GM12801 (cell line): ENCODE data around the gene KRT7.

Experiments
- CTCF ChIP-seq: IDR thresholded peaks from one replicate; pipeline ENCODE4 v1.5.1; 2011; ENCODE audit warnings: control low read depth; ENCODE audit not compliant: insufficient read length; ENCODE audit errors: extremely low read depth

KRT7 gene

GRCh38 chr12:52241205-52241842, 8.3 kb downstream of the KRT7 start:
- TF ChIP-seq CTCF: no peak

- TF ChIP-seq CTCF: no peak
These were observed 9.6 kb downstream of the KRT7 start for GRCh38 chr12:52242442-52243258.

- no peak for TF ChIP-seq CTCF
These were observed 10.3 kb downstream of the KRT7 start for GRCh38 chr12:52243259-52243855.

- no peak for TF ChIP-seq CTCF
These were observed 11.0 kb downstream of the KRT7 start for GRCh38 chr12:52243856-52244614.

- TF ChIP-seq CTCF: no peak
These were observed 11.6 kb downstream of the KRT7 start for GRCh38 chr12:52244615-52244994.

- no peak for TF ChIP-seq CTCF
These were observed 12.4 kb downstream of the KRT7 start for GRCh38 chr12:52245259-52245961.
